ENCODE results near the gene PTPRC.

The PTPRC gene

DNA sequence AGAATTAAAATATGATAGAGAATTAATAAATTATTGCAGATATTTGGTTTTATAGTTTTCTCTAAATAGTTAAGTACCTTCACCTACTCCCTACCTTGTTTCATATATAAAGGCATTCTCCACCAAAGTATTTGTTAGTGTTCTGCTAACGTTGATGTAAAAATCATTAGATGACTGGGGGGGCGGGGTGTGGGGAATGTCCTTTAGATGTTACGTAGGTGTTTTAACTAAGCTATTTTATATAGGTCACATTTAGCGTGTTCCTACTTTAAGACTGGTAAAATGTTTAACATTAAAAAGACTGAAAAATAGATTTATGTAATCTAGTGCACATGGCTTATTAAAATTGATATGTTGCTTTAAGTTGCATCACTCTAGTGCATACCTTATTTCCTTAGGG, 48.6 kb downstream of the PTPRC start:
- Histone ChIP-seq H3K9me3 (ENCODE audit: control insufficient read depth, insufficient read depth, low read length) (no peaks in the 10 kb centered on the region), H3K4me1 (ENCODE audit: control insufficient read depth, insufficient read depth, low read length) (peaks cover 16% of the 10 kb centered on the region), H3K27ac (ENCODE audit: low read depth, low read length) (no peak overlapping the region), H3K27me3 (ENCODE audit: control insufficient read depth, insufficient read depth, low read length) (no peaks in the 10 kb centered on the region), H3K4me3 (ENCODE audit: low read depth, low read length) (no peak overlapping the region), H3K36me3 (ENCODE audit: control insufficient read depth, insufficient read depth, low read length) (no peaks in the 10 kb centered on the region), H3K9ac (ENCODE audit: low read depth, low read length) (no peak overlapping the region)

DNA sequence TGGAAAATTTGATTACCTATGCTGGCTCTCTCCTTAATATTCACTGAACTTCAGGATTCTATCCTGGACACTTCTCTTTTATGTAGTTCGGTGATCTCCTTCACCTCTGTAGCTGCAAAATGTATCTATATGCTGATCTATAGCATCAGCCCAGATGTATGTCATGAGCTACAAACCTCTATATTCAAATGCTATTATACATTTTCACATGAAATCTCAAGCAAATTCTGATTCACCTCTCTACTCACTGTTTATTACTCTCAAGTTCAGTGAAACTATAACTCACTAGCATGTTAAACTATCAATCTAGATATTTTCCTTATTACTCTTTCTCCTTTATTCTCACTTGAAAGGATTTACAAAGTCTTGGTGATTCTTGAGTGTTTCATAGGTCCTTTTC, 52.2 kb downstream of the PTPRC start:
- no peak overlapping the region for H3K9ac ChIP-seq (ENCODE audit: low read depth, low read length)
- no peaks in the 10 kb centered on the region for H3K27me3 ChIP-seq (ENCODE audit: control insufficient read depth, insufficient read depth, low read length)
- no peak overlapping the region for H3K4me3 ChIP-seq (ENCODE audit: low read depth, low read length)
- H3K4me1 ChIP-seq (ENCODE audit: control insufficient read depth, insufficient read depth, low read length), result peaks cover 16% of the 10 kb centered on the region
- no peaks in the 10 kb centered on the region for H3K9me3 ChIP-seq (ENCODE audit: control insufficient read depth, insufficient read depth, low read length)
- no peak overlapping the region for H3K27ac ChIP-seq (ENCODE audit: low read depth, low read length)
- no peaks in the 10 kb centered on the region for H3K36me3 ChIP-seq (ENCODE audit: control insufficient read depth, insufficient read depth, low read length)

GRCh38 chr1:198693321-198693720, 54.5 kb downstream of the PTPRC start:
- no peaks in the 10 kb centered on the region for H3K9me3 ChIP-seq (ENCODE audit: control insufficient read depth, insufficient read depth, low read length)
- H3K4me1 ChIP-seq (ENCODE audit: control insufficient read depth, insufficient read depth, low read length), result peaks cover 16% of the 10 kb centered on the region
- H3K27me3 ChIP-seq (ENCODE audit: control insufficient read depth, insufficient read depth, low read length), result no peaks in the 10 kb centered on the region
- H3K9ac ChIP-seq (ENCODE audit: low read depth, low read length), result no peak overlapping the region
- no peak overlapping the region for H3K27ac ChIP-seq (ENCODE audit: low read depth, low read length)
- no peak overlapping the region for H3K4me3 ChIP-seq (ENCODE audit: low read depth, low read length)
- no peaks in the 10 kb centered on the region for H3K36me3 ChIP-seq (ENCODE audit: control insufficient read depth, insufficient read depth, low read length)

DNA sequence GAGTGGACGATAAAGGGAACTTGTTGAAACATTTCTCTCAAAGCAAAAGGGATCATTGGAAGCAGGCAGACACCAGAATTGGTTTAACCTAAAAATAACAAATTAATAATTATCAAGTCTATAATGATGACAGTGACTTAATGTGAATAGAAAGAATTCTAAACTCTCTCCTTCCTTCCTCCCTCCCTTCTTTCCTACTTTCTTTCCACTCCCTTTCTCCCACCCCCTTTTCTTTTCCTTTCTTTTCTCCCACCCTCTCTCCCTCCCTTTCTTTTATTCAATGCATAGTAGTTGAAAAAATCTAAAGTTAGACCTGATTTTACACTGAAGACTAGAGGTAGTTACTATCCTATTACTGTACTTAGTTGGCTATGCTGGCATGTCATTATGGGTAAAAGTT, 55.7 kb downstream of the PTPRC start:
- H3K4me1 ChIP-seq (ENCODE audit: control insufficient read depth, insufficient read depth, low read length), result peaks cover 23% of the 10 kb centered on the region
- H3K27me3 ChIP-seq (ENCODE audit: control insufficient read depth, insufficient read depth, low read length), result no peaks in the 10 kb centered on the region
- no peak overlapping the region for H3K27ac ChIP-seq (ENCODE audit: low read depth, low read length)
- H3K9me3 ChIP-seq (ENCODE audit: control insufficient read depth, insufficient read depth, low read length), result no peaks in the 10 kb centered on the region
- no peak overlapping the region for H3K9ac ChIP-seq (ENCODE audit: low read depth, low read length)
- no peak overlapping the region for H3K4me3 ChIP-seq (ENCODE audit: low read depth, low read length)
- H3K36me3 ChIP-seq (ENCODE audit: control insufficient read depth, insufficient read depth, low read length), result no peaks in the 10 kb centered on the region

DNA sequence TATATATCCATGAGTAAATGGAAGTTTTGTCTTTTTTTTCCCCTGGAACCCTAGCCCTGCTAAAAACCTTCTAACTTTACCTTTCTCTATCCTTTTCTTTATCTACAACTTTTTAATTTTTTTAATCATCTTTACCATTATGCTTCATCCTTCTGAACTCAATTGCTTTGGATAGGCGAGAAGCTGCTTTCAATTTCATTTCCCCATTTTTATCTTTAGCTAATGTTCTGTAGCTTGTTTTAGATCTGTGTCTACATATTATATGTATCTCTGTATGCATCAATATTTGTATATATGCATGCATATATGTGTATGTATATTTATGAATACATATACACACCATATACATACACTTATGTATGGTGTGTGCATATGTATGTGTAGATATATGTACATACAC, 57.4 kb downstream of the PTPRC start:
- H3K27ac ChIP-seq (ENCODE audit: low read depth, low read length), result no peak overlapping the region
- no peaks in the 10 kb centered on the region for H3K27me3 ChIP-seq (ENCODE audit: control insufficient read depth, insufficient read depth, low read length)
- no peak overlapping the region for H3K9ac ChIP-seq (ENCODE audit: low read depth, low read length)
- H3K4me3 ChIP-seq (ENCODE audit: low read depth, low read length), result no peak overlapping the region
- peaks cover 25% of the 10 kb centered on the region for H3K4me1 ChIP-seq (ENCODE audit: control insufficient read depth, insufficient read depth, low read length)
- H3K9me3 ChIP-seq (ENCODE audit: control insufficient read depth, insufficient read depth, low read length), result no peaks in the 10 kb centered on the region
- H3K36me3 ChIP-seq (ENCODE audit: control insufficient read depth, insufficient read depth, low read length), result no peaks in the 10 kb centered on the region

DNA sequence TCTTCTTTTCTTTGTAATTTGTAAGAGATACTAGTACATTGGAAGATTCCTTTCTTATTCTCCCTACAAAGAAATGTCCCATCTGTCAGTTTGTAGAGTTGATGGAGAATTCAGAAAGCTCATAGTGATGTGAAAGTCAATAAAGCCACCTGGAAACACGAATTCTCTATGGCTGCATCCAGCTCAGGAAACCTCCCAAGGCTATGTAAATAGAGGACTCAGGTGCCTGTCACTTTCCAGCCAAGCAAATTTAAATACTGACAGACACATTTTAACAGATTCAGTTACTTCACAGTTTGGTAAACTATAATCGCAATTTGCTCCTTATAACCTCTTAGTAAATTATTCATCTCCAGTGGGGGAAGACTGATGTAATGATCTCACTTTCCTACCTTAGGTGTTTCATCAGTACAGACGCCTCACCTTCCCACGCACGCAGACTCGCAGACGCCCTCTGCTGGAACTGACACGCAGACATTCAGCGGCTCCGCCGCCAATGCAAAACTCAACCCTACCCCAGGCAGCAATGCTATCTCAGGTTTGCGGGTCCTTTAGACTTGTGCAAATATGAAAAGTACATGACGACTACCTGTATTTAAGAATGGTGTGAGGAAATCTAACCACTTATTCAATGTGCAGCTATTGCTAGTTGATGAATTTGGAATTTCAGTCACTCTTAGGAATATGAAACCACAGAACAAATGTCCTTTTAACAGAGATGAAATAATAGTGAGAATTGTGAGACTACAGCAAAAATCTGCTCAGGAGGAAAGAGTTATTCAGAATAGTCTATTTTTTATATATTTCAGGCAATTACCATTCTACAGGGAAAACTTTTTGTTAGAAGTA, 60.6 kb downstream of the PTPRC start:
- Histone ChIP-seq H3K4me3 (ENCODE audit: low read depth, low read length) (no peak overlapping the region; the same call in none of the 2 replicates), H3K9me3 (ENCODE audit: control insufficient read depth, insufficient read depth, low read length) (no peaks in the 10 kb centered on the region), H3K27ac (ENCODE audit: low read depth, low read length) (no peak overlapping the region), H3K4me1 (ENCODE audit: control insufficient read depth, insufficient read depth, low read length) (peaks cover 43% of the 10 kb centered on the region), H3K9ac (ENCODE audit: low read depth, low read length) (no peak overlapping the region), H3K36me3 (ENCODE audit: control insufficient read depth, insufficient read depth, low read length) (no peaks in the 10 kb centered on the region), H3K27me3 (ENCODE audit: control insufficient read depth, insufficient read depth, low read length) (no peaks in the 10 kb centered on the region)

DNA sequence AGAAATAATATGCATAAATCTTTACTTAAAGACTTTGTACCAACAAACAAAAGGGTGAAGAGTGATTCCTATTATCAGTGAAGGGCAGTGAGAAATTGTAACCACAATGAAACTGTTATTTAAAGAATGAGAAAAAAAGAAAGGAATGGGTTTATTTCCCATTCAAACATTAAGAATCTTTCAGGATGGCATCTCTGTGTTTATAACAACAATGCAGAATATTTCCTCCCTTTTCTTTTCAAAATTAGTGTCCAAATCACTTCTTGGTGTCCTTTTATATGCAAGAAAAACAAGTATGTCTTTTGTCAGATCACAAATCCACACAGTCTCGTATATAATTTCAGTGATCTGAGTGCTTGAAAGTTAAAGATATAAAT, 61.2 kb downstream of the PTPRC start:
- Histone ChIP-seq H3K4me3 (ENCODE audit: low read depth, low read length) (peak overlapping the region; percentile 16; the same call in 1 of the 2 replicates), H3K4me1 (ENCODE audit: control insufficient read depth, insufficient read depth, low read length) (peaks cover 43% of the 10 kb centered on the region), H3K27me3 (ENCODE audit: control insufficient read depth, insufficient read depth, low read length) (no peaks in the 10 kb centered on the region), H3K9ac (ENCODE audit: low read depth, low read length) (no peak overlapping the region), H3K9me3 (ENCODE audit: control insufficient read depth, insufficient read depth, low read length) (no peaks in the 10 kb centered on the region), H3K27ac (ENCODE audit: low read depth, low read length) (no peak overlapping the region), H3K36me3 (ENCODE audit: control insufficient read depth, insufficient read depth, low read length) (no peaks in the 10 kb centered on the region)

- Histone ChIP-seq H3K27me3 (ENCODE audit: control insufficient read depth, insufficient read depth, low read length) (no peaks in the 10 kb centered on the region), H3K36me3 (ENCODE audit: control insufficient read depth, insufficient read depth, low read length) (no peaks in the 10 kb centered on the region), H3K9ac (ENCODE audit: low read depth, low read length) (no peak overlapping the region), H3K4me1 (ENCODE audit: control insufficient read depth, insufficient read depth, low read length) (peaks cover 43% of the 10 kb centered on the region), H3K4me3 (ENCODE audit: low read depth, low read length) (peak overlapping the region; percentile 16; the same call in 1 of the 2 replicates), H3K27ac (ENCODE audit: low read depth, low read length) (no peak overlapping the region), H3K9me3 (ENCODE audit: control insufficient read depth, insufficient read depth, low read length) (no peaks in the 10 kb centered on the region)
Measured at GRCh38 chr1:198700396-198700795, 61.6 kb downstream of the PTPRC start.

GRCh38 chr1:198701250-198701649, 62.4 kb downstream of the PTPRC start:
- H3K9me3 ChIP-seq (ENCODE audit: control insufficient read depth, insufficient read depth, low read length), result no peaks in the 10 kb centered on the region
- peak overlapping the region; percentile 18; the same call in 1 of the 2 replicates for H3K4me3 ChIP-seq (ENCODE audit: low read depth, low read length)
- H3K9ac ChIP-seq (ENCODE audit: low read depth, low read length), result no peak overlapping the region
- H3K27me3 ChIP-seq (ENCODE audit: control insufficient read depth, insufficient read depth, low read length), result no peaks in the 10 kb centered on the region
- peak overlapping the region; percentile 54 for H3K27ac ChIP-seq (ENCODE audit: low read depth, low read length)
- H3K4me1 ChIP-seq (ENCODE audit: control insufficient read depth, insufficient read depth, low read length), result peaks cover 43% of the 10 kb centered on the region
- no peaks in the 10 kb centered on the region for H3K36me3 ChIP-seq (ENCODE audit: control insufficient read depth, insufficient read depth, low read length)

GRCh38 chr1:198701766-198702539, 63.1 kb downstream of the PTPRC start:
- H3K4me1 ChIP-seq (ENCODE audit: control insufficient read depth, insufficient read depth, low read length), result peaks cover 43% of the 10 kb centered on the region
- peak overlapping the region; percentile 54 for H3K27ac ChIP-seq (ENCODE audit: low read depth, low read length)
- H3K9me3 ChIP-seq (ENCODE audit: control insufficient read depth, insufficient read depth, low read length), result no peaks in the 10 kb centered on the region
- no peaks in the 10 kb centered on the region for H3K36me3 ChIP-seq (ENCODE audit: control insufficient read depth, insufficient read depth, low read length)
- H3K27me3 ChIP-seq (ENCODE audit: control insufficient read depth, insufficient read depth, low read length), result no peaks in the 10 kb centered on the region
- H3K4me3 ChIP-seq (ENCODE audit: low read depth, low read length), result peak overlapping the region; percentile 18; the same call in 1 of the 2 replicates
- no peak overlapping the region for H3K9ac ChIP-seq (ENCODE audit: low read depth, low read length)
